HUDEP-2 (cell line): ENCODE measurements around the gene LAYN.

Experiments used
- DNase-seq, 76 experiments: peaks; one replicate each; lab custom pipeline; 2025; ENCODE audit not compliant: unreplicated experiment in 76 of 76; lab: John Stamatoyannopoulos, UW

Gene LAYN

GRCh38 chr11:111561306-111561705 is 20.8 kb downstream of the LAYN start:
- DNase-seq: no peak

- no peak for DNase-seq
These were observed 21.3 kb downstream of the LAYN start for GRCh38 chr11:111561791-111562325.

GRCh38 chr11:111562692-111563389 is 22.3 kb downstream of the LAYN start:
- no peak for DNase-seq

- DNase-seq: peak in 52 of 76 experiments; percentile 3 to 75 (median 42)
These were observed 24.7 kb downstream of the LAYN start for GRCh38 chr11:111565114-111565720.

GRCh38 chr11:111566324-111566723 is 25.8 kb downstream of the LAYN start:
- no peak for DNase-seq

DNA sequence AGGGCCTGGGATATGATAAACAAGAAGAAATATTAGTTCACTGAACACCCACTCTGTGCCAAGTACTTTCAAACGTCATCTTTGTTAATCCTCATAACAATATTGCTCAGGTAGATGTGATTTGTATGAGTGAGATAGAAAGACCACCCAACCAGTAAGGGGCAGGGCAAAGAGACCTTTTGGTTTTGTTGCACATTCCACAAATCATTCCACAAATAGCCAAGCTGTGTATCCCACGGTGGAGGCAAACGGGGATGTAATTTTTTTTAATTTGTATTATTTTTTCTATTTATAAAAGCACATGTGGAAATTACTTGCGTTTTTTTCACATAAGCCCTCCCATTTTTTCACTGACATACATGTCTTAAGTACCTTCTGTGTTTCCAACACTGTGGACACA is 29.0 kb downstream of the LAYN start:
- no peak for DNase-seq

DNA sequence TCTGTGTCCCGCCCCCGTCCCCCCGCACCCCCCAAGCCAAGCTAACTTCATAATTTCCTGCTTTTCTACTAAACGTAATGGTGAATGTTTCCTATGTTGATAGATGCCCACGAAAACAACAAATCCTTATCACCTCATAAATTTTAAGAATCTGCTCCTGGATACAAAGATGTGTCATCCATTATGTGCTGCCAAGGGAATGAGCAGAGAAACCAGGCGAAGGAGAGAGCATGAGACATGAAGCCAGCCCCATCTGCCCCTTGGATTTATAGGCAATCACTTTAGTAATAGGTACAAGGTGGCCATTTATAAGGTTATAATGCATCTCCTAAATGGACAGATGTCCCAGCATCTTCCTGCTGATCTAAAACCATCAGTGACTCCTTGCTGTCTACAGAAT is 30.3 kb downstream of the LAYN start:
- no peak for DNase-seq

- DNase-seq: no peak
These were observed 31.4 kb downstream of the LAYN start for GRCh38 chr11:111571829-111572501.

- DNase-seq: no peak
These were observed 32.1 kb downstream of the LAYN start for GRCh38 chr11:111572581-111572980.

- DNase-seq: no peak
These were observed 33.3 kb downstream of the LAYN start for GRCh38 chr11:111573821-111574249.

GRCh38 chr11:111574373-111575225 is 34.1 kb downstream of the LAYN start:
- peak in 1 of 76 experiments; percentile 15 for DNase-seq

DNA sequence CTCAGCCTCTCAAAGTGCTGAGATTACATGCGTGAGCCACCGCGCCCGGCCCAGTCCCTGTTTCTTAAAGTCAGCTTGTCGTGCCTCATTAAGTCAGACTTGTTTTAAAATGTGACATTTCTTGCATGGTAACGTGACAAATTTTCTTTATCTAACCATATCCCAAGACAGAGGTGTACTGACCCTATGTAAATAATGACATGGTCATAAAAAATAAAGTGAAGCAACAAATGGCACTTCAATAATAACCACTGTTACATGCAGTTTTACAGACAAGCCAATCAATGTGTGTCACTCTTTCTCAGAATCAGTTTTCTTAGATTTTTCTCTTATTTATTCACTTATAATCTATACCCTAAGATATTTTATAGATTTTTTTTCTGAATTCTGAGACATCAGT is 35.2 kb downstream of the LAYN start:
- no peak for DNase-seq

GRCh38 chr11:111577821-111578220 is 37.3 kb downstream of the LAYN start:
- DNase-seq: no peak

GRCh38 chr11:111581341-111581740 is 40.8 kb downstream of the LAYN start:
- DNase-seq: no peak

DNA sequence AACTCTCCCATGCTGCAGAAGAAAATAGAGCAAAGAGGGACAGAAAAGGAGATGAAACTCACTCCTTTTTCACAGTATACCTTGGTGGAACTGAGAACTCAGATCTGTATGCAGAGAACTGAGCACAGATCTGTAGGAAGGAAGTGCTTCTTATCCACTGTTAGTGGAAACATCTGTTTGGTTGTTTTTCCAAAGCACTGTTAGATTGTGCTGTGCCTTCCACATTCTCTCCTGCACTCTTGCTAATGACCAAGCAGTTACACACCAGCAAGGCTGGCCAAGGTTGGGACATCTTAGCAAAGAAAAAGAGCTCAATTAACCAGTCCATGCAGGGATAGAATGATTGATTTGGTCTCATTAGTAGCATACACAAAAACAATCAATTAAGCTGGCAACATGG is 41.6 kb downstream of the LAYN start:
- no peak for DNase-seq

GRCh38 chr11:111582881-111583280 is 42.4 kb downstream of the LAYN start:
- DNase-seq: no peak

DNA sequence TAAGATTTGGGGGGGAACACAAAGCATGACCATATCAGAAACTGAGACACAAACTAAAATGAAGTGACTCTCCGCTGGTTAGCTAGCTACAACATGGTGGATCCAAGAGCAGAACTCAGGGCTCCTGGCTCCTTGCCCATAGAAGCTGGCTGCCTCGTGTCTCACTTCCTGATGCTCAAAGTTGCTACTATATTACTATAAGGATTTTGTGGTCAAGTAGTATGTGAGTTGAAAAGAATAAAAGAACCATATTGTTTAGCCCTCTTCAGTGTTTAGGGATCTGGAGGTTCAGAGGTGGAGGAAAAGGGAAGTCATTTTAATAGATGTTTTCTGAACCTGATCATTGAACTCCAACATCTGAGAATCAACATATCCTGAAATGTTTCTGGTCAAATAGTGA is 44.9 kb downstream of the LAYN start:
- DNase-seq: peak in 1 of 76 experiments; percentile 9

DNA sequence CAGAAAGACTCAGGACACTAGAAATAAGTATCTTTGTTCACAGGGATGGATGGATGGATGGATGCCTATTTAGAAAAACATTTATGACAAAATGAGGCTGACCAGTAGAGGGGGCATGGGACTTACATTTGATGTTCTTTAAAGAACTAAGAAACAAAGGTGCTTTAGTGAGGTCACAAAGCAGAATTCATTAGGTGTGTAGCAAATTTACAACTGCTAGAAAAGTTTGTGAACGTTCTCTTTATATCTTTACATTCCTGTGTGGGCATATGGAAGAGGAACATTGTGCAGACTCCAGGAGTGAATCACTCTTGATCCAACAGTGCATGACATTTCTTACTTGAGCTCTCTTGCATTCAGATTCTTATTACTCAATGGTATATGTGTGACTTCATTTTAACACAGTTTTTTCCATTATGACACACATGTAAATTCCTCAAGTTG is 45.9 kb downstream of the LAYN start:
- peak in 21 of 76 experiments; percentile 4 to 42 (median 23) for DNase-seq

DNA sequence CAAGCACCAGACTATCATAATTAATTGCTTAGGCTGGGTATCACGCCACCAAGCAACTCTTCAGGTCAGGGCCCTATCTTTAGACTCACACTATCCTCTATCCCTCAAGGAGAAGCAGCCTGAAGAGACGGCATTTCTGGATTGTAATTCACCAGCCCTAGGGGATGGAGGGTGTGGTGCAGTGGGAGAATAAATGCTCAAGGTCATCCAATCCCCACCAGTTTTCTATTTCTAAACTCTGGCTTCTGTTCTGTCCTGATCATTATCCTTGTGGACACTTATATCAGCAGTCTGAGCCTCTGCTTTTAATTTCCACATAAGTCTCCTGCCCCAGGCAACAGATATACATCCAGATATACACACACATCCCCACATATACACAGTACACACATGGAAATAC is 48.6 kb downstream of the LAYN start:
- DNase-seq: no peak

DNA sequence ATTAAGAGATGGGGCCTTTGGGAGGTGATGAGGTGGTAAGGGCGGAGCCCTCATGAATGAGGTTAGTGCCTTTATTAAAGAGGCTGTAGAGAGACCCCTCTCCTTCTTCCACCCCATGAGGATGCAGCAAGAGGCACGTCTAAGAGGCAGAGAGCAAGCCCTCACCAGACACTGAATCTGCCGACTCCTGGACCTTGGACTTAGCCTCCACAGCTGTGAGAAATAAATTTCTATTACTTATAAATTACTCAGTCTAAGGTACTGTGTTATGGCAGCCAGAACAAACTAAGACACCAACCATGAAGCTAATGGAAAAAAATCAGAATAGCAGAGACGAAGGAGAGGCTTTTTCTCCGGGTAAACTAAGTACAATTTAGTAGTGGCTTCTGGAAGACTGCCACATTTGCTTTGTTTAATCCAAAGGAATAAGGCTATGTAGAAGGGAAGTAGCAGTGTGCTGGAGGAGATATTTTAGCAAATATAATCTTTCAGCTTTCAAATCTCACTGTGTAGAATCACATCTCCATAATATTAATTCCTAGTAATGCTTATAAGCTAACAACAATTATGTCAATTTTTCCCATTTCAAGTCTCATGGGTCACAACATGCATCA is 49.5 kb downstream of the LAYN start:
- no peak for DNase-seq
